Breast epithelium (tissue), 3 donors: Measurements from ENCODE around the gene FSTL4.

Experiments
- POLR2A ChIP-seq: fragments of 450-650 bp; IDR thresholded peaks from one replicate; pipeline ENCODE4 v1.6.1; 2016; ENCODE audit warnings: antibody characterized with exemption, mild to moderate bottlenecking, moderate library complexity
- POLR2AphosphoS5 ChIP-seq, 3 donors: sonication (generic); formaldehyde crosslinking; IDR thresholded peaks; one replicate each; pipeline ENCODE4 v1.6.1; 2017; ENCODE audit warnings: antibody characterized with exemption in 3 of 3
- TF ChIP-seq, protein P1 (sequence below), 3 donors: fragments of 450-650 bp; IDR thresholded peaks; one replicate each; pipeline ENCODE4 v1.5.1; 2016 to 2017; ENCODE audit warnings: antibody characterized with exemption in 3 of 3, mild to moderate bottlenecking in 3 of 3, moderate library complexity in 3 of 3

DNA sequence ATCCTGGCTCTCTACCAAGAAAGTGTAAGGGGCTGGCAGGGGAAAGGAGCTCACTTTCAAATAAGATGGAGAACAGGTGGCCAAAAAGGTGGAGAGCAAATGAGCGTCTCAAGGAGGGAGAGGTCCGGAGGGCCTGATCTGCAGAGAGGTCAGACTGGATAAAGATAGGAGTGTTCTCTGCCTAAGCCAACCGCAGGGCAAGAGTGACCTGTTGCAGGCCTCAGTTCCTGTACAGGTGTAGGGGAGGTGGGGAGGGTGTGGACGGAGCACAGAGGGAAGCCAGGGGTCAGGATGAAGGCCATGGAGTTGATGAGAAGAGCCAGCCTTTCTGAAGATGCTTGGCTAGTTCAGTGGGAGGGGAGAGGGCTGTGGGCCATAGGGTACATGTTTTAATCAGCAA lies 320.8 kb downstream of the FSTL4 start:
- TF ChIP-seq, protein P1, sequence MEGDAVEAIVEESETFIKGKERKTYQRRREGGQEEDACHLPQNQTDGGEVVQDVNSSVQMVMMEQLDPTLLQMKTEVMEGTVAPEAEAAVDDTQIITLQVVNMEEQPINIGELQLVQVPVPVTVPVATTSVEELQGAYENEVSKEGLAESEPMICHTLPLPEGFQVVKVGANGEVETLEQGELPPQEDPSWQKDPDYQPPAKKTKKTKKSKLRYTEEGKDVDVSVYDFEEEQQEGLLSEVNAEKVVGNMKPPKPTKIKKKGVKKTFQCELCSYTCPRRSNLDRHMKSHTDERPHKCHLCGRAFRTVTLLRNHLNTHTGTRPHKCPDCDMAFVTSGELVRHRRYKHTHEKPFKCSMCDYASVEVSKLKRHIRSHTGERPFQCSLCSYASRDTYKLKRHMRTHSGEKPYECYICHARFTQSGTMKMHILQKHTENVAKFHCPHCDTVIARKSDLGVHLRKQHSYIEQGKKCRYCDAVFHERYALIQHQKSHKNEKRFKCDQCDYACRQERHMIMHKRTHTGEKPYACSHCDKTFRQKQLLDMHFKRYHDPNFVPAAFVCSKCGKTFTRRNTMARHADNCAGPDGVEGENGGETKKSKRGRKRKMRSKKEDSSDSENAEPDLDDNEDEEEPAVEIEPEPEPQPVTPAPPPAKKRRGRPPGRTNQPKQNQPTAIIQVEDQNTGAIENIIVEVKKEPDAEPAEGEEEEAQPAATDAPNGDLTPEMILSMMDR (IDR thresholded peaks at IDR 0.05), result no peak
- TF ChIP-seq POLR2A, result no peak
- no peak for TF ChIP-seq POLR2AphosphoS5 (IDR thresholded peaks at IDR 0.05)
